GM13977 (cell line): Measurements from ENCODE around the gene TBC1D2.

Experiments used
- DNase-seq: peaks from one replicate; pipeline ENCODE4 v3.0.0; 2012; ENCODE audit warnings: low spot score
- in situ Hi-C: fragments of 300-500 bp; cut with MboI; formaldehyde crosslinking; loops from one replicate; pipeline ENCODE4 v1.12.0; 2022; ENCODE audit warnings: low sequenced_read_pairs, low pct_unique_long_range_greater_than_20kb, mixed read lengths, inconsistent platforms; ENCODE audit not compliant: unreplicated experiment
- TF ChIP-seq, protein P1 (sequence below): IDR thresholded peaks from 2 replicates; pipeline ENCODE4 v1.5.1; 2012; ENCODE audit warnings: mild to moderate bottlenecking, control low read depth; ENCODE audit not compliant: insufficient read depth; ENCODE audit errors: extremely low read depth, missing control alignments

The TBC1D2 gene

GRCh38 chr9:98263080-98263479 lies 7.6 kb upstream of the TBC1D2 start:
- in situ Hi-C loops, result loop anchor here (10.0 to 25.0 kb wide), 2 partner anchors 188 to 326 kb away; partner anchors contain the start of gene HEMGN
- no peak for DNase-seq
- TF ChIP-seq, protein P1, sequence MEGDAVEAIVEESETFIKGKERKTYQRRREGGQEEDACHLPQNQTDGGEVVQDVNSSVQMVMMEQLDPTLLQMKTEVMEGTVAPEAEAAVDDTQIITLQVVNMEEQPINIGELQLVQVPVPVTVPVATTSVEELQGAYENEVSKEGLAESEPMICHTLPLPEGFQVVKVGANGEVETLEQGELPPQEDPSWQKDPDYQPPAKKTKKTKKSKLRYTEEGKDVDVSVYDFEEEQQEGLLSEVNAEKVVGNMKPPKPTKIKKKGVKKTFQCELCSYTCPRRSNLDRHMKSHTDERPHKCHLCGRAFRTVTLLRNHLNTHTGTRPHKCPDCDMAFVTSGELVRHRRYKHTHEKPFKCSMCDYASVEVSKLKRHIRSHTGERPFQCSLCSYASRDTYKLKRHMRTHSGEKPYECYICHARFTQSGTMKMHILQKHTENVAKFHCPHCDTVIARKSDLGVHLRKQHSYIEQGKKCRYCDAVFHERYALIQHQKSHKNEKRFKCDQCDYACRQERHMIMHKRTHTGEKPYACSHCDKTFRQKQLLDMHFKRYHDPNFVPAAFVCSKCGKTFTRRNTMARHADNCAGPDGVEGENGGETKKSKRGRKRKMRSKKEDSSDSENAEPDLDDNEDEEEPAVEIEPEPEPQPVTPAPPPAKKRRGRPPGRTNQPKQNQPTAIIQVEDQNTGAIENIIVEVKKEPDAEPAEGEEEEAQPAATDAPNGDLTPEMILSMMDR, result no peak

DNA sequence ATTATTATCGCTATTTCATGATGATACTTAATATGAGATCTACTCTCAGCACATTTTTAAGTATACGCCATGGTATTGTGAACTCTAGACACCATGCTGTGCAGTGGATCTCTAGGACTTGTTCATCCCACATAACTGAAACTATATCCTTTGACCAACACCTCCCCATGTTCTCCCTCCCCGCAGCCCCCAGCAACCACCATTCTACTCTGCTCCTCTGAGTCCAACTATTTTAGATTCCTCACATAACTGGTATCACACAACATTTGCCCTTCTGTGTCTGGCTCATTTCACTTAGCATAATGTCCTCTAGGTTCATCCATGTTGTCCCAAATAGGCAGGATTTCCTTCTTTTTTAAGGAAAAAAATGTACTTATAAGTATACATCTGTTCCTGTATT lies 6.6 kb upstream of the TBC1D2 start:
- no peak for DNase-seq
- TF ChIP-seq, protein P1, result no peak
- in situ Hi-C loops, result loop anchor here (10.0 to 25.0 kb wide), 2 partner anchors 187 to 325 kb away; partner anchors contain the start of gene HEMGN

DNA sequence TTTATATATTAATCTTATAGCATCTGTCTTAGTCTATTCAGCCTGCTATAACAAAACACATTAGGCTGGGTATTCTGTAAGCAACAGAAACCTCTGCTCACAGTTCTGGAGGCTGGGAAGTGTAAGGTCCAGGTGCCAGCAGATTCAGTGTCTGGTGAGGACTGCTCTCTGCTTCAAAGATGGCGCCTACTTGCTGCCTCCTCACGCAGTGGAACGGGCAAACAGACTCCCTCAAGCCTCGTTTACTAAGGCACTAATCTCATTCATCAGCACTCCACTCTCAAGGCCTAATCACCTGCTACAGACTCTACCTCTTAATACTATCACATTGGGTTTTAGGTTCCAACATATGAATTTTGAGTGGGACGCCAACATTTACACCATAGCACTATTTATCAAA lies 5.2 kb upstream of the TBC1D2 start:
- TF ChIP-seq, protein P1, result no peak
- DNase-seq, result no peak
- in situ Hi-C loops, result loop anchor here (10.0 to 25.0 kb wide), 2 partner anchors 186 to 323 kb away; partner anchors contain the start of gene HEMGN

DNA sequence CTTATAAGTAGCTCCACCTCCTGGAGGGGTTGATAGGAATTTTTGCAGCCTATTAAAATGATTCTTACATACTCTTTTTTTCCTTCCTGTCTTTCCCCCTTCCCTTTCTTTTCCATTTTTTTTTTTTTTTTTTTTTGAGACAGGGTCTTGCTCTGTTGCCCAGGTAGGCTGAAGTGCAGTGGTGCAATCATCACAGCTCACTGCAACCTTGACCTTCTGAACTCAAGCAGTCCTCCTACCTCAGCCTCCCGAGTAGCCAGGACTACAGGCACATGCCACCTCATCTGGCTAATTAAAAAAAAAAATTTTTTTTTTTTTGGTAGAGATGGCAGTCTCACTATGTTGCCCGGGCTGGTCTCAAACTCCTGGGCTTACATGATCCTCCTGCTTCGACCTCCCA lies 4.3 kb upstream of the TBC1D2 start:
- no peak for DNase-seq
- TF ChIP-seq, protein P1, result no peak
- in situ Hi-C loops, result loop anchor here (10.0 to 25.0 kb wide), 2 partner anchors 185 to 322 kb away; partner anchors contain the start of gene HEMGN

GRCh38 chr9:98256756-98257155 lies 1.3 kb upstream of the TBC1D2 start:
- in situ Hi-C loops, result loop anchor here (25.0 kb wide), 1 partner anchor 319 kb away; the partner anchor contains the start of gene HEMGN
- peak; percentile 28 for DNase-seq
- TF ChIP-seq, protein P1, result no peak

GRCh38 chr9:98255061-98255577 lies 330 bp downstream of the TBC1D2 start:
- TF ChIP-seq, protein P1, result peak; percentile 17
- no peak for DNase-seq

More at GRCh38 chr9:98255061-98255577, 330 bp downstream of the TBC1D2 start:
- in situ Hi-C loops, result loop anchor here (25.0 kb wide), 1 partner anchor 318 kb away; the partner anchor contains the start of gene HEMGN
